Activated CD4-positive, alpha-beta T cell treated with anti-CD3 and anti-CD28 coated beads, Interleukin-2, Interleukin-6, amounts not matched to agents 100 ng/mL and 50 ng/mL, durations not matched to agents 16 hours and 8 hours (primary cell): ENCODE results near the gene CDKN1C.

Source experiments
- DNase-seq: peaks from one replicate; pipeline ENCODE4 v3.0.0-alpha.2; 2020

The CDKN1C gene

DNA sequence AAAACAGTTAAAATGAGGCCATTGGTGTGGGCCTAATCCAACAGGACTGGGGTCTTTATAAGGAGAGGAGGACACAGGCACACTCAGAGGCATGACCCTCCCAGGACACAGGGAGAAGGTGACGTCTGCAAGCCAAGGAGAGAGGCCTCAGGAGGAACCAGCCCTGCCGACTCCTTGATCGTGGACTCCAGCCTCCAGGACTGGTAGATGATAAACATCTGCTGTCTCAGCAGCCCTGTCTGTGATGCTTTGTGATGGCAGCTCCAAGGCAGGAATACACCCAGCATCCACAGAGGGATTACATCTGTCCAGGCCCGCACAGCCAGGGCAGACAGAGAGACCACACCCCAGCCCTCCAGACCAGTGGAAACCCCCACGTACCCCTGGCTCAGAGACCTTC is 18.4 kb downstream of the CDKN1C start:
- DNase-seq = no peak

DNA sequence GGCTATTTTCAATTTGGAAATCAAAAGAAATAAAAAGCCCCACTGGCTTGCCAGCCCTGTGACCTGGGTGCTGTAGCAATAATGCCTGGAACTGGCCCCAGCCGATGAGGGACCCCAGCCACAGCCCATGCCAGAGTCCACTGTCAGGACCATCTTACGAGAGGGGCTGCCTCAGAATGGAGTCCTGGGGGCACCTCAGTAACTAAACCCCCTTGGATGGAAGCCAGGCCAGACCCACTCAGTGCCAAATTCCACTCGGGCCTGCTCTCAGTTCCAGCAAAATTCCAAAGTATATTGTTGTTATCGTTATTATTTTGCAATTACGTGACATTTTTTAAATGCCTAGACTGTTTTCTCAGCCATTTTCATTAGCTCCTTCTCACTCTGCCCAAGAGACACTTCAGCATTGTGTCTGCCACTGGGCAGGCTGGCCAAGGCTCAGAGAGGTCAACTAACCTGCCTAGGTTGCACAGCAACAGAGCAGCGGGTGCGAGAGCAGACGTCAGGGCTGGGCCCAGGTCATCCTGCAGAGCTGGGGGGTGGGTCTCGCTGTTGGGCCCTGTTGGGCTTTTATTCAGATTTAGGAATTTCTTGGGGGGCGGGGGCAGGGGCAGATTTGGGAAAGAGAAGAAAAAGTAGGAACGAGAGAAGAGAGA is 19.5 kb downstream of the CDKN1C start:
- no peak for DNase-seq

DNA sequence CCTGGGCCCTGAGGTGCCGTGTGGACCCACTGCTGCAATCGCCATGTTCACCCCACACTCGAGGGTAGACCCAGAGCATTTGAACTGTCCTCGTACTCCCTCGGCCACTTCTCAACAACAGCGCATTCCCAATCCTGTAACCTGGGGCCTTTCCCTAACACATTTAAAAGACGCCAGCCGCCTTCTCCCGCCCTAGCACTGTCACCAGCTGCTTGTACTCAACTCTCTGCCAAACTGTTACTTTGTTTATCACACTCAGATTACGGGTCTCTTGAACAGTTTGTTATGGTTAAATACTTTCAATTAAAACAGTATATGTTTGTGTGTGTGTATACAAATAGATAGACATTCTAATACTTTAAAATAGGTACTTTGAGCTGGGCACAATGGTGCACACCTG is 20.7 kb downstream of the CDKN1C start:
- no peak for DNase-seq

DNA sequence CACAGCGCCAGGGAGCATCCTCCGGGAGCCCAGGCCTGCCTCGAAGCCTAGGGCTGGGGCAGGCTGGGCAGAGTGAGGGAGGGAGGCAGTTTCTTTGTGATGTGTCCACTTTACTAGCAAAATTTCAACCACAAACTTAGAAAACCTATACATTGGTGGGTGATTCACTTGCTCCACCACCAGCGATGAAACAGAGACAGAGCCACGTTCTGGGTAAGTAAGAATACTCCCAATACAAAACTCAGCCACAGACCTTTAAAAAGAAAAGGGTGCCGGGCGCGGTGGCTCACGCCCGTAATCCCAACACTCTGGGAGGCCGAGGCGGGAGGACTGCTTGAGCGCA is 22.3 kb downstream of the CDKN1C start:
- DNase-seq = no peak

DNA sequence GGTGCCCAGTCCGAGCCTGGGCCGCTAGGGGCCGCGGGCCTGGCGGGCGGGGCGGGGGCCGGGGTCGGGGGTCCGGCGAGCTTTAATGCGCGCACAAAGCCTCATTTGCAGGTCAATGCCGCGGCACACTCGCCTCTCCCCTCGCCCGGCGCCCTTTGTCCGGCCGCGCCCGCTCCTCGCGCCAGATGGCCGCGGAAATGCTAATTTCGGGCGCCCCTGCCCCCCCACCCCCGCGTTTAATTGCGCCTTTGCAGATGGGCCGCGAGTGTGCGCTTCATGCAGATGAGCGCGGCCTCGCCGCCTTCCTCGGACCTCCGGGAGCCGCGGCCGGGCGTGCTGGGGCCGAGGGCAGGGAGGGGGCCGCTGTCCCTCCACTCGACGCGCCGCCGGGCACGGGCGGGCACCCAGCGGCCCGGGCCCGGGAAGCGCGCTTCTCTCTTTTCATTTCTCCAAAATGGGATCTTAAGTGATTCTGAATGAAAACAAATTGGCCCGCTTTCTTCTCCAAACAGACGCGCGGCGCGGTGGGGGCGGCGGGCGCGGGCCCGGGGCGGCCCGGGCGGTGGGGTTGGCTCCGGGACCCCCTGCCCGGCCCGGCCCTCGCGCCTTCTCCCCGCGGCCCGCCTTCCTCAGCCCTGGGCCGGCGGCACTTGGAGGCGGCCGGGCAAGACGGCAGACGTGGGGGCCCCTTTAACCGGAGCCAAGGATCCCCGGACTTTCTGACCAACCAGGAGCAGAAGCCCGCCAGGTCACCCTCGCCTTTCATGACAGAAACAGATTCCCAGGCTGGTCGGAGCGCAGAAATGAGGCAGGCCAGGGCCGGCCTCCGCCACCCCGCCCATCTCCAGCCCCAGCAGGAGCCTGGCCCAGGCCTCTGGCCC is 22.9 kb downstream of the CDKN1C start:
- no peak for DNase-seq

DNA sequence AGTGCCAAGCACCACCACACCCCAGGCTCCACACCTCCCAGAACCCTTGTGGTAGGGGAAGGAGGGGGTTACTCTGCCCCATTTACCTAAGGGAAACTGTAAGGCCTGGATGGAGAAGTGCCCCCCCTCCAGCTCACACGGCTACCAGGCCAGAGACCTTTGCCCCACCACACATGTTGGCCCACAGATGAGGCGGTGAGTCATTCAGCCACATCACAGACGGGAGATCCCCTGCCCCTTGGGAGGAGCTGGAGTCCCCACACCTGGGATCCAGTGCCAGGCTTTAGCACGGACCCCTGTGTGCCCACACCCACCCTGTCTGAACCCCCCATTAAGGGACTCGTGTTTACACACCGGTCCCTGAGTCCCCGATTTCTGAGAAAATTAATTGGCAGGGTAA is 24.9 kb downstream of the CDKN1C start:
- no peak for DNase-seq

DNA sequence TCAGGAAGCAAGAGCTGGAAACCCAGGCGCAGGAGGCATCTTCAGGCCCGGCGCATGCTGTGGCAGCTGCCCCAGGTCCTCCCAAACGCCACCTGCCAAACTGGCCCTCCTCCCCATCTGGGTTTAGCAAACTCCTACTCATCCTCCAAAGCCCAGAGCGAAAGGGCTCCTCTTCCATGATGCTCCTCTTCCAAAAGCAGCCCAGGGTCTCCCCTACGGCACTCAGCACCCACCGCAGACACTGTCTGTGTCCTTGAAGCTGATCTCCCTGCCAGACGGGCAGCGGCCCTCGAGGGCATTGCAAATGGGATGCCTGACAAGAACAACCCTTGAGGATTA is 25.9 kb downstream of the CDKN1C start:
- DNase-seq = no peak

DNA sequence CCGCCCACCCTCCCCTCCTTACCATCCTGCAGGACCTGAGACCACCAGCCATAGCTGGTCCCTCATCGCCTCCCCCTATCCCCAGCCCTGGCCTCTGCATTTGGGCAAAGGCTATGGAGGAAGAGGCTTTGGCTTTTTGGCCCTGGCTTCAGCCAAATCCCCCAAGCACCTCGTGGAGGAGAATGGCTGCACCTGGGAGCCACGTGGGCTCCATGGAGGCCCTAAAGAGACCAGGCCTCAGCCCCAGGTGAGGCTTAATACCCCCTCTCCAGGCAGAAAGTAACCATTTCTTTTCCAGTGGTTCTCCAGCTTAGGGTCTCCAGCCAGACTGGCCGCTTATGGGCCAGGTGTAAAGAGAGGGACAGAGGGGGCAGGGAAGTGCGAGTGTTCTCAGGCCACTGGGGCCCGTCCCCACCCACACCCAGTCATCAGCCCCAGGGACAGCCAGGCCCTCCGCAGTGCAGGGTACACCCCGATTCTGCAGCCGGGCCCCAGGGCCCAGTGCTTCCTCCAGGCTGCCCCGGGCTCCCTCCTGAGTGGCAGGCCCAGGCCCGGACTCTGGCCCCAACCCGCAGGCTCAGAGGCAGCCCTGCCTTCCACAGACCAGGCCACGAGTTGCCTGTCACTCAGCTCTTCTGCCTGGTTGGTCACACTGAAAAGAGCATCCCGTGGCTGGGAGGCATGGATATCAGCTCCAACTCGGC is 26.4 kb downstream of the CDKN1C start:
- no peak for DNase-seq

DNA sequence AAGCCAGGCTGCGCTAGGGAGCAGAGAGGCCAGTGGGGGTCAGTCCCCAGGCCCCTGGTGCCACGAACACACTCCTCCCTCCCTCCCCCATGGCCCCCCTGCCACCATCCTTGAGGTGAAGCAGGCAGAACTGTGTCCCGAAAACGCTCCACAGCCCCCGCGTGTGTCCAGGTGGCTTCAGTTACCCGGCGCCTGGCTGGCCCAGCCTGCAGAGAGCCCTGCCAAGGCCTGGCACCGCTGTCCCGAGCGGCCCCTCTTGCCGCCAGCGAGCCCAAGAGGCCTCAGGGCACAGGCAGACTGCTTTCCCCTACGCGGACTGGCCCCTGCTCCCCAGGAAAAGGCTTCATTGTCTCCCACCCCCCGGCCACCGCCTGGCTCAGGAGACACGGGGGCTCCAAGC is 27.7 kb downstream of the CDKN1C start:
- no peak for DNase-seq

DNA sequence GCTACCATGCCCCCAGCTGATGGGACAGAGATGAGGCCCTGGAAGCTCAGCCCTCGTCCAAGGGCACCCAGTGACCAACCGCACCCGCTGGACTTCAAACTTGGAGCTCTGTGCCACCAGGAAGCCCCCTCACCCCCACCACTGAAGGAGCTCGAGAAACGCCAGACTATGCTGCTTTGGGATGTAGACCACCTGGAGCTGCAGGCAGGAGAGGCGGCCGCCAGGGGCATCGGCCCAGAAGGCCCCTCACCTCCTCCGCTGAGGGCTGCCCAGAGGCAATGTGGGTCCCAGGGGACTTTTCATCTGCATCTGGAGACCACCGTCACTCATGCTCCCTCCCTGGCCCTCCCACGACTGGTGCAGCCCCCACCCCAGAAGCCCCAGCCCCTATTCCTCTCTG is 28.3 kb downstream of the CDKN1C start:
- DNase-seq = no peak

DNA sequence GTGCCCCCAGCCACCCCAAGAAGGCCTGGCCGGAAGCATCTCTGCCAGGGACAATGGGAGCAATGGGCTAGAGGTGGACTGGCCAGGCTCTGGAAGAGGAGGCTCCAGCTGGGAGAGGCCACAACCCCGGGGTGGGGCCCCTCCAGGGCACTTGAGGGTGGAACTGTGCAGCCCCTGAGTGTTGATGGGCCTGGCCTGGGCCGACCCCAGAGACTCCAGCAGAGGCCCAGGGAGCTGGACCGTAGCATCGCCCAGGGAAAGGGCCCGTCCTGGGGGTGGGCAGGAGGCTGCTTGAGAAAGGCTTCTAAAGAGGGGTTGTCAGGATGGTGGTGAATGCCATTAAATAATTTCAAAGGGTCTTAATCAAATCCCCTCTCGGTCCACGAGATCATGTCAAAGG is 30.4 kb downstream of the CDKN1C start:
- no peak for DNase-seq

DNA sequence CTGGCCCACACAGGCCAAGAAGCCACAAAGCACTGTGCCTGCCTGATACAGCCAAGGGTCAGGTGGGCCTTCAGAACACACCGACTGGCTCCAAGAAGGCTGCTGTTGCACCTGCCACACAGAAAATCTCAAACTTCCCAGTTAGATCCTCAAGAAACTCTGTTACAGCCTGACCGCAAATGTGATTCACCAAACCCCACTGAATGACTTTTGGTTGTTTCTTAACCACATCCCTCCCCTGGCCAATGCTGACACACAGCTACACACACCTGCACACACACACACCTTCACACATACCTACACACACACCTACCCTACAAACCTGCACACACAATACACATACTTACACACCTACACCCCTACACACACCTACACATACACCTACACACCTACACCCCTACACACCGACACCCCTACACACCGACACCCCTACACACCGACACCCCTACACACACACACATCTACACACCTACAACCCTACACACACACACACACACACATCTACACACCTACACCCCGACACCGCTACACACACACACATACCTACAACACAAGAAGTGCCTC is 31.5 kb downstream of the CDKN1C start:
- no peak for DNase-seq

DNA sequence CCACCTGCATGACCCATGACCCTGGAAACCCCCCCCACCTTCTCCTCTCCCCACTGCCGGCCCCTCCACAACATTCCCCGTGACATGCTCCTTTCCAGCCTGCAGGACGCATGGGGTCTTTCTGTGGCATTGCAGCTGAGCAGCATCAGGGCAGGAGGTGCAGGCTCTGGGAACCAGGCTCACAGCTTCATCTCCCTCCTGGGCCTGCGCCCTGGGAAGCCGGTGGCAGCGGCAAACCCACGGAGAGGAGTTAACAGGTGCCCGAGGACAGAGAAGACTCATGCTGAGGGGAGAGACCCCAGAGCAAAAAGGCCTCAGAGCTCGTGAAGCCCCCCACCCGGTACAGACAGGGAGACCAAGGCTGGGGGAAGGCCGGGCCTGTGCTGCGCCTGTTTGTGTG is 32.2 kb downstream of the CDKN1C start:
- DNase-seq = no peak

DNA sequence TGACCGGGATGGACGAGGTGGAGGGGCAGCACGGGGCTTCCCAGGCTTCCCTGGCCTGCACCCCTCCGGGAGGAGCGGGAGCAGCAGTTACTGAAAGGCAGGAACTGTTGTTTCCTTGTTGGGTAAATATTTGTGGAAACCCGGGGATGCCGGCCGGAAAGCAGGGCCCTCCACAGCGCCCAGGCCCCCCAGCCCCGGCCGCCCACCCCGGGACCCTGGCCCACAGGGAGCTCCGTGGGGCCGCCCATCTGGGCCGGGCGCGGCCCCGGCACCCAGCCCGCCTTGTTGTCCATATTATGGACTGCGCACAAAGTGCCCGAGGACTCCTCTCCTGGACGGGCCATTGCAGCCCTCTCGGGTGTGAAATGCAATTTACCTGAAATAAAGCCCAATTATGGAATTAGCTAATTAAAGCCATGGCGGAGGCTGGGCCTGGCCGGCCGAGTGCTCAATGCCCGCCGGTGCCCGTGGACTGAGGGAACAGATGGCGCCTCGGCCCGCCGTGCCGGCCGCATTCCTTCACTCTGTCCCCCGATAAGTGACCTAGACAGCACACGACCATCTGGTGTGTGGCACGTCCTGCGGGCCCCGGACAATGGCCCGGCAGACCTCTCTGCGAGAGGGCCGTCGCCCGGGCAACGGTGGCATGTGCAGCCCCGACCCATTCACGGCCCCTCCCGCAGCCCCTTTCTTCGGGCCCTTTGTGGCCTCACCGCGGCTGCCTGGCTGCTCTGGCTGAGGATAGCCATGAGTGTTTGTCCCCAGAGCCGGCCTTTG is 35.4 kb downstream of the CDKN1C start:
- DNase-seq = no peak

DNA sequence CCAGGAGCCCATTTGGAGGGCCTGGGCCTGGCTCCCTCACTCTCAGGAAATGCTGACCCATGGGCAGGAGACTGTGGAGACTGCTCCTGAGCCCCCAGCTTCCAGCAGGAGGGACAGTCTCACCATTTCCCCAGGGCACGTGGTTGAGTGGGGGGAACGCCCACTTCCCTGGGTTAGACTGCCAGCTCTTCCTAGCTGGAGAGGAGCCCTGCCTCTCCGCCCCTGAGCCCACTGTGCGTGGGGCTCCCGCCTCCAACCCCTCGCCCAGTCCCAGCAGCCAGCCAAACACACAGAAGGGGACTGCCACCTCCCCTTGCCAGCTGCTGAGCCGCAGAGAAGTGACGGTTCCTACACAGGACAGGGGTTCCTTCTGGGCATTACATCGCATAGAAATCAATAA is 37.1 kb downstream of the CDKN1C start:
- no peak for DNase-seq

DNA sequence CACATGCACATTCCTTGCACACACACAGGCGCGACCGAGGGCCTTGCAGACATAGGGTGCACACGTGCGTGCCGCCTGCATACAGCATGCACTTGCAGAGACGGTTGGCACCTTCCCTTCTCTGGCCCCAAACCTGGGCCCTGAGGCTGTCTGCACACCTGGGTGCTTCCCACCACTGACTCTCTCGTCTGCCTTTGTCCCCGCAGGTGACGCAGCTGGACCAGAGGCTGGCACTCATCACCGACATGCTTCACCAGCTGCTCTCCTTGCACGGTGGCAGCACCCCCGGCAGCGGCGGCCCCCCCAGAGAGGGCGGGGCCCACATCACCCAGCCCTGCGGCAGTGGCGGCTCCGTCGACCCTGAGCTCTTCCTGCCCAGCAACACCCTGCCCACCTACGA is 38.0 kb downstream of the CDKN1C start:
- no peak for DNase-seq

DNA sequence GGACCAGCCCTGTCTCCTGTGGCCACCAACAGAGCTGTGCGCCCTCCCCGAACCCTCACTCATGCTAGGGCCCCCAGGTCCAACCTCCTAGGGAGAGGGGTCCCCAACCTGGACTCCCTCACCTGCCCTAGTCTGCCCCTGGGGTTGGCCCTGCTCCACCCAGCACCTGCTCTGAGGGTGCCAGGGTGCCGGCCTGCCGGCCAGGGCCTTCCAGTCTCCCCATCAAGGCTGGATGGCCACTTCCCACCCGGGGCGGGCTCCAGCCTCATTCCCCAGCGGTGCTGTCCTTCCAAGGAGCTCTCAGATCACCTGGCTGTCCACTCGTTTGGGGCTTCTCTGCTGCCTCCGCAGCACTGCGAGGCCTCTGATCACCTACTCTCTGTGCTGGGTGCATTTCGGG is 39.1 kb downstream of the CDKN1C start:
- no peak for DNase-seq

DNA sequence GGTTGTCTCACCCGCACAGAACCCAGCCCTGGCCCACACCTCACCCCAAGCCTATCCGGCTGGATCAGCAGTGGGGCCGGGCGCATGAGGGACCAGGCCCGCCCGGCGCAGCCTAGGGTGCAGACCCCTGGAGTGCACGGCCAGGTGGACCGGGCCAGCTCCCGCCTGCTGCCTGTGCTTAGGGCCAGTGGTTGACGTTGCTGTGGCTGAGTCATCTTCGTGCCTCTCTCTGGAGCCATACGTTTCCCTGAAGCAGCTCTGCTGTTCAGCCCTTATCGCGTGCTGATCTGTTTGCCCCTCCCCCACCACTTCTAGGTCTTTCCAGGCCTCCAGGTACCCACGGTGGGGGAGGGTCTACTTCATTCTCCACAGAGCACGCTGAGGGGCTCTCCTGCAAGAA is 39.5 kb downstream of the CDKN1C start:
- no peak for DNase-seq

DNA sequence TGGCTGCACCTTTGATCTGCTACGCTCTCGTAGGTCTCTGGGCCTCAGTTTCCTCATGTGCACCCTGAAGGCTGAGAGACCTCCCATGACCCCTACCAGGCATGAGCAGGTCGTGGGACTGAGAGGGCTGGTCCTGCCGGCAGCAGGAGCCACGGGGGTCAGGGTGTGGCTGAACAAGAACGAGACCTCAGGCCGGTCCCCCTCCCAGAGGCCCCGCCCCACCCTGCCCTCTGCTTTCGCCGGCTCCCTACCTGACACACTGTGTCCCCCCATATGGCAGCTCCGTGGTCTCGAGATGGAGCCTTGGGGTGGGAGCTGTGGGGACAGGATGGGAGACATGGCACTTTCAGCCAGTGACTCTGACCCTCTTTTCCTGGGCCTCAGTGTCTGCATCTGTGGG is 40.6 kb downstream of the CDKN1C start:
- no peak for DNase-seq

DNA sequence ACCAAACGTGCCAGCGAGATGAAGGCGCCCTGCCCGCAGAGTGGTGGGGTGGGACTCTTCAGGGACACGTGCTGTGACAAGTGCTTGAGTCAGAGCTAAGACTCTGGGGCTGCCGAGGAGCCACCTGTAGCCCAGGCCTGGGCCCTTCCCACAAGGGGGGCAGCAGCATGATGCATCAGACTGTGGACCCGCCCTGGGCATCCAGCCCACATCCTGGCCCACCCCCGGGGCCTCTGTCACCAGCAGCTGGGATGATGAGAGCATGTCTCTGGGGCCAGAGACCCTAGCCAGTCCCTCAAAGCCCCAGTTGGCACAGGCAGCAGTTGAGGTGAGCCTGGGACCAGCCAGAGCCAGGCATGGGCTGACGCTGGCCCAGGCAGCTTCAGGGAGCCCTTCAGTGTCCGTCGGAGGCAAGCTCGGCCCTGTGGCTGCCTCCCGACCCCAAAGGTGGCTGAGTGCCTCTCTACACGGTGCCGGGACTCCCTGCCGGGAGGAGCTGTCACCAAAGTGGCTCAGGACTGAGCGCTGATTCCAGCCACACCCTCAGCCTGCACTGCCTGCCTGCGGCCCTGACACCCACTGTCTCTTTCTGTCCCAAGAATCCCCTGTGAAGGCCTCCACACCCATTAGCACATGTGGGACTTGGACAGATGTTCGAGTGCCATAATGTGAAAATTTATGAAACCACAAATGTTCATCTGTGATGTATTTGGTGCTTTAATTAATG is 41.3 kb downstream of the CDKN1C start:
- DNase-seq = no peak

DNA sequence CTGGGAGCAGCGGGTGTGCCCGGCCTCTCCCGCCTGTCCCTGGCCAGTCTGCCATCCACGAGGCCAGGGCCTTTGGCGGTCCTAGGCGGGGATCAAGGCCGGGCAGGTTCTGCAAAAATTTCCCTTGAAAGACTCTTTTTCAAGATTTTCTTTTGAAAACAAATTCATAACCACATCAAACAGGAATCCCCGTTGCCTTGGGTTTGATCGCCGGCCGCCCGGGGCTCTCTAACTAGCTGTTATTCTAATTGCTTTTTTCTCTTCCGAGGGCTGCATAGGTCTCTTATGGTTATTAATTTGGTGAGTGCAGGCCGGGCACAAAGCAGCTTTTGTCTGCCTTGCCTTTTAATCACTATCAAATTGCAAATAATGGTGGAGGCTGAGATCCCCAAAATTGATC is 42.0 kb downstream of the CDKN1C start:
- no peak for DNase-seq

DNA sequence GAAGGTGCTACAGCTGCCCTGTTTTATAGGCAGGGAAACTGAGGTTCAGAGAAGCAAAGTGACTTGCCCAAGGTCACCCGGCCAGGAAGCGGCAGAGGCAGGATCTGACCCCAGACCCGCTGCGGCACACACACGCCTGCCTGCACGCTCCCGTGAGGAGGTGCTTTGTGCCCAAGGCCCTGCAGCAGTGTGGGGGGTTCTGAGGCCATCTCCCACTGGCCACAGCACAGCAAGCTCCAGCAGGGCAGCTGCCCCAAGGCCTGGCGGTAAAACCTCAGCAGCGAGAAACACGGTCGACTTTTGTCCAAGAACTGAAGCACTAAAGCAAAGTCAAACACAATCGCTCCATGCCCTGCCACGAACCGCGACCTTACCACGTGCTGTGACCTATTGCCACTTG is 42.7 kb downstream of the CDKN1C start:
- no peak for DNase-seq
